Measurements from ENCODE around the gene GPC6.

- TF ChIP-seq ELK1 (IDR thresholded peaks at IDR 0.05; ENCODE audit: low read depth, low read length) (no peak), RFX5 (IDR thresholded peaks at IDR 0.05) (no peak), CTCF (IDR thresholded peaks at IDR 0.05) (no peak), POLR2A (IDR thresholded peaks at IDR 0.05; ENCODE audit: low read length) (no peak), MAZ (IDR thresholded peaks at IDR 0.05; ENCODE audit: borderline replicate concordance, low read depth, low read length) (no peak), REST (IDR thresholded peaks at IDR 0.05) (no peak), RNF2 (IDR thresholded peaks at IDR 0.05; ENCODE audit: borderline replicate concordance, low read depth) (no peak), JUNB (IDR thresholded peaks at IDR 0.05) (no peak), NFE2L2 (conservative IDR thresholded peaks at IDR 0.05; ENCODE audit: low read length) (no peak), ESRRA (IDR thresholded peaks at IDR 0.05; ENCODE audit: borderline replicate concordance, low read length) (no peak), SMC3 (IDR thresholded peaks at IDR 0.05) (no peak)
These were observed 802.0 kb downstream of the GPC6 start for GRCh38 chr13:94028650-94029049.

Measured in A549 (cell line).